Hematopoietic multipotent progenitor cell treated with erythropoietin and hydrocortisone succinate and interleukin-3 and kit ligand, for 17 days (in vitro differentiated cells): ENCODE results near the gene BLVRB.

Source experiments
- DNase-seq: peaks from one replicate; pipeline ENCODE4 v3.0.0-alpha.2; 2015; ENCODE audit warnings: low spot score

BLVRB gene

DNA sequence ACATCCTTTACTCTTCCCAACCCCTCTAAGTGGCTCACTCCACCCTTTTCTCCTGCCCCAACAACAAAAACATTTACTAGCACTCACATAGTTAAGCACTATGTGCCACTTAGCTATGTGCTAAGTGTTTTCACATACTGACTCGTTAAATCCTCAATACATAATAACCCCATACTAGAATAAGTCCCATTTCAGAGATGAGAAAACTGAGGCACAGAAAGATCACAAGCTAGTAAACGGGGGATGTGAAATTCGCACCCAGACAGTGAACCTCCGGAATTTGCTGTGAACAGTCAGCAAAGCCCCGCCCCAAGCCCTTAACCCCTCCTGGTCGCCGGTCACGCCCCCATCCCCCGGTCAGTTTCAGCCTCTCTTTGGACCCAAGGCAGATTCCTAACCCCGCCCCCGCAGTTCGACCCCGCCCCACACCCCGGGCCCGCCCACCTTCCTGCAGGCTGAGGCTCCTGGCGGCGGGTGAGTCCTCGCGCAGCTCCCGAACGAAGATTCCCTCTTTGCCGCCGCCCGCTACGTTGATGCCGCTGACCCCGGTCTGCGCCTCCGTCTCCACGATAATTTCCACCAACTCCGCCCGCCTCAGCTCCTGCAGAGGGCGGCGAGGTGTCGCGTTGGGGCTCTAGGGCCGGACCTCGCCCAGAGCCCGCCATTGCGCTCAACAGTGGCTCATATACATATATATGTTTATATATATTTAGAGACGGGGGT lies 62.1 kb downstream of the BLVRB start:
- peak; percentile 44 for DNase-seq

DNA sequence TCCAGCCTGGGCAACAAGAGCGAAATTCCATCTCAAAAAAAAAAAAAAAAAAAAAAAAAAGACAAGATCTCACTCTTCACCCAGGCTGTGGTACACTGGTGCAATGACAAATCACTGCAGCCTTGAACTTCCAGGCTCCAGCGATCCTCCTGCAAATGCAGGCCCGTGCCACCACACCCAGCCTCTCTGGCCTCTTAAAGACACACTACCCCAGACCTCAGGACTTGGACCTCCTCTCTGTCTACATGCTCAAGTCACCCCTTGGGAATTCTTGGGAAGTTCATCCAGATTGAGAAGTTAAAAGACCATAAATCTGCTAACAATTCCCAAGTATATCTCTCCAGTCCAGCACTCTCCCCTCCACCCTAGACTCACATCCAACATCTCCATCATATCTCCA lies 65.0 kb downstream of the BLVRB start:
- no peak for DNase-seq

DNA sequence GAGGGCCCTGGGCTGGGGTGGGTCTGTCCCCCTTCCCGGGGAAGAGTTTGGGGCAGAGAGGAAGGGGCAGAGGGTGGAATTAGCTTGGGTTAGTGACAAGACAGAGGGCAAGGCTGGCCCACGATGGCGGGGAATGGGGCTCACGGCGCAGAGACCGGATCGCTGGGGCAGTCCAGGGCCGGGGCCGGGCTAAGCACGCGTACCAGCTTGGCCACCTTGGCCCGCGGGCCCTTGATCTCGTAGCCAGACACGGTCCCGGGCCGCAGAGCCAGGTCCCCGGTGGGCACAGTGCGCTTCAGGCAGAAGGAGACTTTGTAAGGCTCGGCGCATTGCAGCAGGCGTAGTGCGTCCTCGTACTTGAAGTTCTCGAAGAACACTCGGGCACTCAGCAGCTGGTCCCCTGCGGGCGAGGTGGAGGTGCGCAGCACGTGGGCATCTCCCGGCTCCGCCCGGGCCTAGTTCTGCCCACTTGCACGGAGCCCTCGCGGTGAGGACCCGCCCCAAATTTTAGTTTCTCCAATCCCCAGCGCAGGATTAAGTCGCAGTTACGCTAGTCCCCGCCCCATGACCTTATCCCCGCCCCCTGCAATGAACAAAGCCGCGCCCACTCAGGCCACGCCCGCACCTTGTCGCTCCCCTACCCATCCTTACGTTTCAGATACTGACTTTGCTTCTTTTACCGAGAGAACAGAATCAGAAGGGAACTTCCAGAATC lies 67.0 kb downstream of the BLVRB start:
- DNase-seq: peak; percentile 59
